Raji (cell line): ENCODE results near the gene VWA3B.

Experiments
- POLR2A ChIP-seq: IDR thresholded peaks from 2 replicates; pipeline ENCODE4 v1.6.1; 2011; ENCODE audit warnings: low read depth, low read length, control low read depth; ENCODE audit not compliant: insufficient read depth

Gene VWA3B

DNA sequence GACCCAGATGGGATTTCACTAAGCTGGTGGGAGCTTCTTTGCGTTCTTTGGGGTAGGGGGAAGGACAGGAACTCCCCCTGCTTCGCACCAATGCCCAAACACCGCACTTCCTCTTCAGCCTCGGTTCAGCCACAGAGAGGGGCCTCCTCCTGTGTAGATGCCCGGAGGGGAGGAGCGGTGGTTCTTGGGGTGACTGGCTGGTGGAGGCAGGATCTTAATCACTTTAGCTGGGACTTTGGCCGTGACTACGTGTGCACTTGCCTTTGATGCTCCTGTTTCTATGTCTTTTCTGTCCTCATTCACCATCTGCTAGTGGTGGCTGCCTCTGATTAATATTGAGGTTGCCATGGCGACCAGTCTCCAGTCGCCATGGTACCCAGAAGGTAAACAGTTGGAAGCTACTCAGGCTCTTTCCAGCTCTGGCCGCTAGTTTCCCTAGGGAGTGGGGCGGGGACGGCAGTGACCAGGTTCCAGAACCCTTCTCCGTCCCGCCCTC, 261.1 kb downstream of the VWA3B start:
- no peak for TF ChIP-seq POLR2A

DNA sequence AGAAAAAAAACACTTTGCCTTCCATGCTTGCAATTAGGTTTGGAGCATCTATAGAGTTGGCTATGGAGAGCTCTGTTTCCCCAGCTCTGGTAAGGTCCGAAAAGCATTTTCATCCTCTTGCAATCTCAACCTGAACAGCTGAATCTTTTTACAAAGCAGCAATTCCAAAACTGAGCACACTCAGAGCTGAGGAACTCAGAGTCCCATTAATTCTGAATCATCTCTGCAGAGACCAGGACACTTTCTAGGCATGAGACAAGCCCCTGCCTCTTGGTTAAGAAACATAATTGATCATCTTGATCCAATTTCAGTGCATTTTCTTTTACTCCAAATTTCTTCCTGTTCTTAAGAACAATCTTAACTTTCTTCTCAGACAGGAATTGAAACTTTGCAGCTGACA, 263.4 kb downstream of the VWA3B start:
- TF ChIP-seq POLR2A = no peak

DNA sequence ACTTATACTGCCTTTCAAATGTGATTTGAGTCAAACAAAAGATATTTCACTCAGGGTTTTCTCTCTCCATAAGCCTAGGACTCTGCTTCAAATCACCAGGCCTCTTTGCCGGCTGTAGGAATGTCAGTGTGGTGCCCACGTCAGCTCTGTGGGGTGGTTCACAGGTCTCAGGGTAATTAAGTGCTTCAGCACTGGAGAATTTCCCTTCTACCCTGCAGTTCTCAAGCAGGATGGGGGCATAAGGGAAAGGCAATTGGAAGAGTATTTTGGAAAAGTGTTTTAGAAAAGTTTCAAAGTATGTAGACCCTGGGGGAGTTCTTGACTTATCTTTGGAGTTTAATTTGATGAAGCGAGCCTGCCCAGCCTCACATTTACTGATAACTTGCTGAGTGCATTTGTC, 268.9 kb downstream of the VWA3B start:
- TF ChIP-seq POLR2A = no peak

DNA sequence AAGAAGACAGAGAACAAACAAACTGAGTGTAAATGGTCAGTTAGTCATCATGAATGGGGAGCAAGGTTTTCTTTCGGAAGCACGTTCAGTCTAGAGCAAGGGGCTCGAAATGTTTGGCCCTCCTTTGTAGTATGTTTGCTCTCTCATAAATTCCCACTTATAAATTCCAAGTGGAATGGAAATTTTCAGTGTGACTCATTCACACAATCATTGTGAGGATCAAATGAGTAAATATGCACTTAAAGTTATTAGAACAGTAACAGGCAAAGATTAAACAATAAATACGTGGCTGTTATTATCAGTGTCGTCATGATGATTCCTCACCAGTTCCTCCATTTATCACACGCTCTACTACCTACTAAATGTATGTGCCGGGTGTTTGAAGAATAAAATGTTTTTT, 269.8 kb downstream of the VWA3B start:
- no peak for TF ChIP-seq POLR2A

DNA sequence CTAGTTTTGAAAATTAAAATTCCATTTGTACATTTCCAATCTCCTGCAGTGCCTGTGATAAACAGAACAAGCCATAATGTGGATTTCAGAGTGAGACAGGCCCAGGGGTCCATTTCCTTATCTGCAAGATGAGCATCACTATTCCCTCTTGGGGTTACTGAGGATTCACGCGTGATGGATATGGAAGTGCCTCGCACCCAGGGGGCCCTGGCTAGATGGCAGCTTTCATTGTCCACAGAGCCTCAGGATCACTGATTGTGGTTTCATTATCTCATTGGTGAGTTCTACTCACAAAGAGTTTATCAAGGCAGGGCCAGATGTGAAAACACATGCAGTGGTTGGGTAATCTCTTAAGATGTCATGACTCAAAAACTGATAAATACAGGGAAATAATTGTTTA, 270.9 kb downstream of the VWA3B start:
- no peak for TF ChIP-seq POLR2A

DNA sequence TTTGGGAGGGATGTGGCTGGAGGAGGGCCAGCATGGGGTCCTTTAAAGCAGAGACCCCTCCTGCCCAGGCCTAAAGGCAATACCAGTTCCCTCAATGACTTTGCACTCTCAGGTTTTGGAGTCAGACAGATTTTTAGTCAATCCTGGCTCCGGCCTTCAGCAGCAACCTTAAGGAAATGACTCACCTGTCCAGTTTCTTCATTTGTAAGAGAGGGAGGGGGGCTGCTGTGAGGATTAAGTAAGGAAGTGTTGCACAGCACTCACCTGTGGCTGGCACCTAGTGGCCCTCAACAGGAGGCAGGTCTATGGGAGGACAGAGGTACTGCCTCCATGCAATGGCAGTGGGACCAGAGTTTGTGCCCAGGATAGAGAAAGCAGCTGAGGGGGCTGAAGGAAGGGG, 273.0 kb downstream of the VWA3B start:
- no peak for TF ChIP-seq POLR2A
